ENCODE data around the gene SHROOM2. TPM values are rescaled to one million over a fixed set of nuclear protein-coding genes. Genes with fewer than 3 reads are reported as not detected.

SHROOM2 gene
- total and polyA plus RNA-seq, 9 of the 15 experiments (the other 6 are each of a cell fraction or from before 2014, with no cell fraction given): not detected

DNA sequence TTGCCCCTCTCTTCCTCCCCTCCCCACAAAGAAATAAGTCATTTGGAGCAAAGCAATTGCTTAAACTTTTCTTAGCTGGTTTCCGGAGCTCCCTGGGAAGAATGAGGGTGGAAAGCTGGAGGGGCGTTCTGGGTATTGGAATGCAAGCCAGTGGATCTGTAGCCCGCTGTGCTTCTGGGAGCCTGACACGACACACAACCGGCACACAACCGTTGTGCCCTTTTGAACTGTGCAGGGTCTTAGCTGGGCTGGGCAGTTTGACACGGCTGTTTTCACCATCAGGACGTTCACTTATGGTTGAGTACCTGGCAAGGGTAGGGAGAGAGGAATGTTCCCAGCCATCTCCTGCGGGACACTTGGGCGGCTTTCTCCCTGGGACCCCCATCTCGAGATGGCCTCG, 38.3 kb downstream of the SHROOM2 start:
- 0% methylated on average over 11 of the region's 12 CpGs for WGBS (ENCODE audit: insufficient coverage, low coverage, missing lambda C conversion rate)
- ATAC-seq: no peak
- no peak overlapping the region for H3K27ac ChIP-seq (ENCODE audit: extremely low read depth, low read depth, low read length)

More for the DNA sequence above, 38.3 kb downstream of the SHROOM2 start:
- Histone ChIP-seq H3K27me3 (ENCODE audit: control insufficient read depth in 2 of 2, insufficient read depth in 2 of 2, low read length in 2 of 2) (peaks cover 2 to 18% of the 10 kb centered on the region in 2 experiments; a peak in 3 of 5 replicates), H3K79me2 (ENCODE audit: control insufficient read depth, insufficient read depth, low read length) (no peaks in the 10 kb centered on the region), H3K9me1 (ENCODE audit: control insufficient read depth, insufficient read depth, low read length) (no peaks in the 10 kb centered on the region), H3K4me3 (no peak overlapping the region), H3K9ac (ENCODE audit: insufficient read depth in 1 of 2, low read depth in 2 of 2, low read length in 2 of 2) (no peak overlapping the region), H4K20me1 (replicated peaks; ENCODE audit: control insufficient read depth, insufficient read depth, low read length) (no peaks in the 10 kb centered on the region), H3K36me3 (ENCODE audit: control insufficient read depth, insufficient read depth, low read length) (no peaks in the 10 kb centered on the region), H3K9me3 (replicated peaks; ENCODE audit: control insufficient read depth, insufficient read depth, low read depth, low read length) (no peaks in the 10 kb centered on the region), H3K4me2 (ENCODE audit: insufficient read depth, low read length) (no peak overlapping the region), H3K4me1 (replicated peaks in 1 of 2; ENCODE audit: control insufficient read depth in 2 of 2, insufficient read depth in 2 of 2, low read length in 2 of 2) (no peaks in the 10 kb centered on the region), H2AFZ (ENCODE audit: low read depth, low read length) (no peak overlapping the region)
- in situ Hi-C loops (cut with MboI): no loop called here
- no peak for TF ChIP-seq CBX8 (IDR thresholded peaks at IDR 0.05; ENCODE audit: borderline replicate concordance, extremely low read depth, low read depth, low read length, poor library complexity, severe bottlenecking)
- no peak for TF ChIP-seq KLF16 (IDR thresholded peaks at IDR 0.05)
- no peak for TF ChIP-seq MXI1 (IDR thresholded peaks at IDR 0.05; ENCODE audit: low read depth, low read length)
- no peak for TF ChIP-seq ZNF76 (CRISPR knock-in tag; IDR thresholded peaks at IDR 0.05; ENCODE audit: borderline replicate concordance)
- TF ChIP-seq, protein P1, sequence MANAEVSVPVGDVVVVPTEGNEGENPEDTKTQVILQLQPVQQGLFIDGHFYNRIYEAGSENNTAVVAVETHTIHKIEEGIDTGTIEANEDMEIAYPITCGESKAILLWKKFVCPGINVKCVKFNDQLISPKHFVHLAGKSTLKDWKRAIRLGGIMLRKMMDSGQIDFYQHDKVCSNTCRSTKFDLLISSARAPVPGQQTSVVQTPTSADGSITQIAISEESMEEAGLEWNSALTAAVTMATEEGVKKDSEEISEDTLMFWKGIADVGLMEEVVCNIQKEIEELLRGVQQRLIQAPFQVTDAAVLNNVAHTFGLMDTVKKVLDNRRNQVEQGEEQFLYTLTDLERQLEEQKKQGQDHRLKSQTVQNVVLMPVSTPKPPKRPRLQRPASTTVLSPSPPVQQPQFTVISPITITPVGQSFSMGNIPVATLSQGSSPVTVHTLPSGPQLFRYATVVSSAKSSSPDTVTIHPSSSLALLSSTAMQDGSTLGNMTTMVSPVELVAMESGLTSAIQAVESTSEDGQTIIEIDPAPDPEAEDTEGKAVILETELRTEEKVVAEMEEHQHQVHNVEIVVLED (CRISPR knock-in tag; IDR thresholded peaks at IDR 0.05): no peak
- no peak for TF ChIP-seq ZNF12 (CRISPR knock-in tag; IDR thresholded peaks at IDR 0.05)
- no peak for FAIRE-seq
- CTCF ChIA-PET (ENCODE audit: low intra/inter-chr PET ratio): no interaction called here
- intact Hi-C loops (cut with micrococcal nuclease): no loop called here
- no peak for DNase-seq (ENCODE audit: extremely low read depth in 1 of 4, low spot score in 3 of 4)
- POLR2A ChIA-PET: no interaction called here
- no TSS peak for BruUV-seq (replicated peaks)
